GM08714 (cell line): Measurements from ENCODE around the gene ARHGAP30.
A peak's percentile ranks its signal among the peaks of the same experiment; 100 is the strongest.
"Not testable (repeated sequence)": the region's sequence is repeated elsewhere in the genome, so short reads cannot be mapped to it uniquely, and the experiment has no call there.

Experiments used
- H3K4me3 ChIP-seq: fragments of 200-500 bp; sonication (Bioruptor generic); 2 replicates; pipeline ENCODE4 v1.5.1; 2014; ENCODE audit warnings: mild to moderate bottlenecking, low read length, inconsistent platforms
- ZNF274 ChIP-seq: IDR thresholded peaks from 2 replicates; pipeline ENCODE4 v1.6.1; 2012; ENCODE audit warnings: mild to moderate bottlenecking, low read depth, low read length

The ARHGAP30 gene

DNA sequence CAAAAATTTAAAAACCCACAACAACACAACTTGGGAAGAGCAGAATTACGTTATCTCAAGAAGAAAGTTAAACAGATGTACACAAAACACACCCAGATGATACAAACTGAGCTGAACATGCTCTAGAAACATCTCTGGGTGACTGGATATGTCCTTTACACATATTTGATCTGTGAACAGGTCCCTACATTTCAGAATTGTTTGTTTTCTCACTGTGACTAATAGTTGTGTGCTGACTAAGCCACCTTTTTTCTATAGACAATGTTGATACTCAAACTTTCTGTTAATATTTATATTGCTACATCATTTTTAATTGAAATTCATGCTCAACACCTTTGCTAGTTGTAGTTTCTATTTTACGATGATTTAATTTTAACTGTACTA, 47.7 kb downstream of the ARHGAP30 start:
- peak overlapping the region; percentile 71; the same call in 1 of the 2 replicates for H3K4me3 ChIP-seq
- TF ChIP-seq ZNF274: no peak

- H3K4me3 ChIP-seq: peak overlapping the region; percentile 71
- TF ChIP-seq ZNF274: no peak
Observed at GRCh38 chr1:161021165-161021969, 48.3 kb downstream of the ARHGAP30 start.

DNA sequence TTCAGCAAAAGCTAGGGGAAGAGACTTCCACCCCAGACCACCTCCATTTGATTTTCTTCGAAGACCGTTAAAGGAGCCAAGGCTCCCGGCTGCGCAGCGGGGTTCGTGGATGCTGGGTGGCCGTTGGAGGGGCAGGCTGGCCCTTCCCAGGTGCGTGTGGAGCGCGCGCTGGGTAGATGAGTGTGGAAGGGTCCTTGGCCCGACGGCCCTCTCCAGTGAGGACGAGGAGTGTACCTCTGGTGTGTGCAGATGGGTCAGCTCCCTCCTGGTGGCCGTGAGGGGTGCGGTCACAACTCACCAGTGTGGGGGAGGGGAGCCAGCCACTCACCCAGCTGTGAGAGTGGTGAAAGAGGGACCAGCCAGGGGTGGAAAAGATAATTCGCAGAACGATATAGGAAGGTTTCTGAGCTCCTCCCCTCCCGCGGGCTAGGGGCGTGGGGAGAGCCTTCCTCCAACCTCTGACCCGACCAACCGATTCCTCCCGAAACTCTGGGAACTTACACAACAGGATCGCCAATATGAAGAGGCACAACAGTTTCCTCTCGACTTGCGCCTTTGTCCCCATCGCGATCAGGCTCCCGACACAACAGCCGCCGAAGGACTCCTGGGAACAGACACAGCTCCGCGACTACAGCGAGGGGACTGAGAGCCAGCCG, 49.1 kb downstream of the ARHGAP30 start, which contains the start of gene F11R:
Gene F11R (minus strand): TSS at position 644 of the 656 bp plus-strand sequence. CDS start 79 bp downstream, at position 565.
- H3K4me3 ChIP-seq: peak within 1 kb of the TSS; percentile 71

DNA sequence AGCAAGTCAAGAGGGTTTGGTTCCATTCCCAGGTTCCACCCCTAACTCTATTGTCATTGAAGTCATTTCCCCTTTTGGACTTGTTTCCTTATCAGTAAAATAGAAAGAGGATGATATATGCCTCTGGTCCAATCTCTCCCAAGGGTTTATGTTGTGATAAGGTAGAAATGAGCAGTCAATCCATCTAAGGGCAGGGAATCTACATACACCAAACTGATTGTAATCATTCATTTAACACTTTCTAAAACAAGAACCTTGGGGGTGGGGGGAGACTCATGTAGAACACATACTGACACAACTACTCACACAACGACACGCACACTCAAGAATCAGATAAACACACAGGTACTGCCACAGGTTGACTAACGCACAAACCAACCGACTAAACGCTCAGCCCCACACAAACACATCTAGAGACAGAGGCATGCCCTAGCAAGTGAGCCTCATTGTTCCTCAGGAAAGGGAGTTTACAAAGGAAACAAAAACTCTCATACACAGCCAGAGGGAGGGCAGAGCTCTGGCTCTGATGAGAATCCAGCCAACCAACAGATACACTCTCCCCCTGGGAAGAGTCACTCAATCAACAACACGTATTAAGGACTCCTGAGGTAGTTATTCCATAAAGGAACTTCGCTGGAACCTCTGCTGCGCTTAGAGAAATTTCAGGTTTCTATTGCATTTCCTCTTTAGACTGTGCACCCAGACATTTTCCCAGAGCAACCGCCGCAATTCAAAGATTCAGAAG, 49.8 kb downstream of the ARHGAP30 start:
- no peak for TF ChIP-seq ZNF274
- peak overlapping the region; percentile 71 for H3K4me3 ChIP-seq

More for the DNA sequence above, 49.1 kb downstream of the ARHGAP30 start, which contains the start of gene F11R:
- TF ChIP-seq ZNF274: no peak

- peak overlapping the region; percentile 71 for H3K4me3 ChIP-seq
Observed at GRCh38 chr1:161019111-161019660, 50.5 kb downstream of the ARHGAP30 start.

DNA sequence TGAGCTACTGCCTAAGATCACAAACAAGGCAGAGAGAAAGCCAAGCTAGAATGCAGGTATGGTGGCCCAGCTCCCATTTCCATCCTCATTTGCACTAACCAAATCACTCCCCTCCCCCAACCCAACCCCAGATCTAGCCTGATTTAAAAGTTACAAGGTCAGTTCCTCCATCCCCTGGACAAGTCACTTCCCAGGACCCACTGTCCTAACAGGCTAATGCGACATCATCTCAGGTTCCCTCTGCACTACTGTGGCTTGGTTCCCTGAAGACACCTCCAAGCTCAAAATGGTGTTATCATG, 51.1 kb downstream of the ARHGAP30 start:
- no peak overlapping the region for H3K4me3 ChIP-seq
- TF ChIP-seq ZNF274: no peak

DNA sequence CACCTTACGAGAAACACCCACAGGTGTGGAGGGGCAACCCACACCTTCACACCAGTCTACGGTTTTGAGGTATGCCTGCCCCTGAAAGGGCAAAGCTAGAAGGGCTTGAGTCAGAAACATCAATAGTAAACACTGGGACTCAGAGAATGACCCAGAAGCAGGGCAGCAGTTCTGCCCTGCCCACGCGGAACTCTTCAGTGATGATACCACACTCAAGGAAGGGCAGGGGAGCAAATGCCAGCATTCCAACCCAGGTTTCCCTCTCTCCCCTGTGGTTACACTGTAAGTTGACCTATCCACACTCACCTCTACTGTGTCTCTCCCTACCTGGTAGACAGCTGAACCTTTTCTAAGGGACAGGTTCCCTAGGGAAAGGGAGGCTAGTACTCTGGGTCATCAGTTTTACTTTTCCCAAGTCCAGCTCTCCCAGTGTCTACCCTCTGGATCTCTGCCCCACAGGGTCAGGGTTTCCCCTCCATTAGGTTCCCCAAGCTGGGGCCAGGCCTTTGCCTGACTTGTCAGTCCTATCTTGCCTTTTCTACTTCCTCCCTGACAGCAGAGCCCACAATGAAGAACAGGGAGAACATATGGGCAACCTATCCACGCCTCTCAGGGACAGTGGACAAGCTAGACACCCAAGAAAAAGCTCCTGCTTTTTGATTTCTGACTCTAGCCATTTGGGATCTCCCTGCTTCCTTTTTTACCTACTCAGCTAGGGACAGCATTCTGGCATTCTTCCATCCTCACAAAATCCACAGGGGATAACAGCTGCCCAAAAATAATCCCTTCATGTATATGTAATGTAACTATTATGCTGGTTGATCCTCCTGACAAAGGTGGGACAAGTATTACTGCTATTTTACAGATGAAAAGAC, 51.7 kb downstream of the ARHGAP30 start:
- TF ChIP-seq ZNF274: no peak
- H3K4me3 ChIP-seq: no peak overlapping the region

DNA sequence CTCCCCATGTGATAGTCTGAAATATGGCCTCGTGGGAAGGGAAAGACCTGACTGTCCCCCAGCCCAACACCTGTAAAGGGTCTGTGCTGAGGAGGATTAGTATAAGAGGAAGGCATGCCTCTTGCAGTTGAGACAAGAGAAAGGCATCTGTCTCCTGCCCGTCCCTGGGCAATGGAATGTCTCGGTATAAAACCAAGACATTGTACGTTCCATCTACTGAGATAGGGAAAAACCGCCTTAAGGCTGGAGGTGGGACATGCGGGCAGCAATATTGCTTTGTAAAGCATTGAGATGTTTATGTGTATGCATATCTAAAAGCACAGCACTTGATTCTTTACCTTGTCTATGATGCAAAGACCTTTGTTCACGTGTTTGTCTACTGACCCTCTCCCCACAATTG, 52.5 kb downstream of the ARHGAP30 start:
- H3K4me3 ChIP-seq: not testable (repeated sequence)

DNA sequence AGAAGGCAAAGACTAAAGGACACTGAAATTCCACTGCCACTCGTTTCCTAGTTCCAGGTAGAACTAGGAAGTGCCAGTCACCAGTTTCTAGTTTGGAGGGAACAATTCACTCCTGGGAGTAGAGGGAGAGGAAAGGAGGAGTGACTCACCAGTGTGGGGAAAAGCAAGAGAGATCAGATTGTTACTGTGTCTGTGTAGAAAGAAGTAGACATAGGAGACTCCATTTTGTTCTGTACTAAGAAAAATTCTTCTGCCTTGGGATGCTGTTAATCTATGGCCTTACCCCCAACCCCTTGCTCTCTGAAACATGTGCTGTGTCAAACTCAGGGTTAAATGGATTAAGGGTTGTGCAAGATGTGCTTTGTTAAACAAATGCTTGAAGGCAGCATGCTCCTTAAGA, 53.0 kb downstream of the ARHGAP30 start:
- not testable (repeated sequence) for H3K4me3 ChIP-seq

GRCh38 chr1:161013488-161014230, 56.0 kb downstream of the ARHGAP30 start:
- H3K4me3 ChIP-seq: peak overlapping the region; percentile 58; the same call in 1 of the 2 replicates
- TF ChIP-seq ZNF274: no peak

DNA sequence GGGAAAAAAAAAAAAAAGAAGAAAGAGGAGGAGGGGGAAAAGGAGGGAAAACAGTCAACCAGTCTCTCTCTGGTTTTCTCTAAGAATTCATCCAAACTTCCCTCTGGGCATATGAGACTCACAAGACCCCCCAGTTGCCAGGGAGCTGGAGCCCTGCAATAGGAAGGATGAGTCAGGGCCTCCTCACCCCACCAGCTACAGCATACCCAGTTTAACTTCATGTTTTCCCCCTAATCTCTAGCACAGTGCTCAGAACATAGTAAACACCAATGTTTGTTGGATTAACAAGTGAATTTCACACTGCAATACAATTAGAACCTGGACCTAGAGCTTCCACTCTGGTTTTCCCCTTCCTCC, 56.6 kb downstream of the ARHGAP30 start:
- no peak for TF ChIP-seq ZNF274
- H3K4me3 ChIP-seq: peak overlapping the region; percentile 58; the same call in 1 of the 2 replicates

GRCh38 chr1:161012420-161012819, 57.3 kb downstream of the ARHGAP30 start:
- no peak for TF ChIP-seq ZNF274
- no peak overlapping the region for H3K4me3 ChIP-seq

DNA sequence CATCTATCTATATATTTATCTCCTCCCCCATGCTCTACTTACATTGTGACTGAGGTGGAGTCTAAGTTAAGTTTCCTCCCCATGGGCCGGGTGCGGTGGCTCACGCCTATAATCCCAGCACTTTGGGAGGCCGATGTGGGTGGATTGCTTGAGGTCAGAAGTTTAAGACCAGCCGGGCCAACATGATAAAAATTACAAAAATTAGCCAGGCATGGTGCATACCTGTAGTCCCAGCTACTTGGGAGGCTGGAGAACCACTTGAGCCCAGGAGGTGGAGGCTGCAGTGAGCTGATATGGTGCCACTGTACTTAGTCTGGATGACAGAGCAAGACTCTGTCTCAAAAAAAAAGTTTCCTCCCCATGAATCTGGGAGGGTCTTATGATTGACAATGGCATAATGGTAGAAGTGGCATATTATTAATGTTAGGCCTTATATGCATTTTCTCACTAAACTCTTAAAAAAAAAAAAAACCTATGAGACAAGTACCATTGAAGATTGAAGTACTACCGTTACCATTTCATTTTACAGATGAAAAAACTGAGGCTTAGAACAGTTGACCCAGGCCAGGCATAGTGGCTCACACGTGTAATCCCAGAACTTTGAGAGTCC, 60.0 kb downstream of the ARHGAP30 start:
- TF ChIP-seq ZNF274: no peak

More for the DNA sequence above, 60.0 kb downstream of the ARHGAP30 start:
- no peak overlapping the region for H3K4me3 ChIP-seq
